ENCODE data around the gene SLC26A2.

DNA sequence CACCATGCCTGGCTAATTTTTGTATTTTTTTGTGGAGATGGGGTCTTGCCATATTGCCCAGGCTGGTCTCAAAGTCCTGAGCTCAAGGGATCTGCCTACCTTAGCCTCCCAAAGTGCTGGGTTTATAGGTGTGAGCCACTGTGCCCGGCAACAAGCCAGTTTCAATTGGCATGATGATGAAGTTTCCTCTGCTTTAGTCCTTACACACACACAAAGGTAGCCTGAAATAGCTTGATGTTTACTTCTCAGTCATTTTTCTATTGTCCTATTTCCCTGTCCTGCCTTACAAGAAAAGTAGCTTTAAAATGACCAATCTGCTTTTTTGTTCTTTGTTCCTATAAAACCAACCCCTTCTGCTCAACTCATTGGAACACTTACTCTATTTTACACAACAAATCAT, 49.5 kb upstream of the SLC26A2 start:
- TF ChIP-seq RAD21 (IDR thresholded peaks at IDR 0.05) (no peak), NR2F2 (IDR thresholded peaks at IDR 0.05) (no peak)
- TF ChIP-seq, protein P1, sequence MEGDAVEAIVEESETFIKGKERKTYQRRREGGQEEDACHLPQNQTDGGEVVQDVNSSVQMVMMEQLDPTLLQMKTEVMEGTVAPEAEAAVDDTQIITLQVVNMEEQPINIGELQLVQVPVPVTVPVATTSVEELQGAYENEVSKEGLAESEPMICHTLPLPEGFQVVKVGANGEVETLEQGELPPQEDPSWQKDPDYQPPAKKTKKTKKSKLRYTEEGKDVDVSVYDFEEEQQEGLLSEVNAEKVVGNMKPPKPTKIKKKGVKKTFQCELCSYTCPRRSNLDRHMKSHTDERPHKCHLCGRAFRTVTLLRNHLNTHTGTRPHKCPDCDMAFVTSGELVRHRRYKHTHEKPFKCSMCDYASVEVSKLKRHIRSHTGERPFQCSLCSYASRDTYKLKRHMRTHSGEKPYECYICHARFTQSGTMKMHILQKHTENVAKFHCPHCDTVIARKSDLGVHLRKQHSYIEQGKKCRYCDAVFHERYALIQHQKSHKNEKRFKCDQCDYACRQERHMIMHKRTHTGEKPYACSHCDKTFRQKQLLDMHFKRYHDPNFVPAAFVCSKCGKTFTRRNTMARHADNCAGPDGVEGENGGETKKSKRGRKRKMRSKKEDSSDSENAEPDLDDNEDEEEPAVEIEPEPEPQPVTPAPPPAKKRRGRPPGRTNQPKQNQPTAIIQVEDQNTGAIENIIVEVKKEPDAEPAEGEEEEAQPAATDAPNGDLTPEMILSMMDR (IDR thresholded peaks at IDR 0.05; ENCODE audit: low read depth, low read length, missing input control): no peak
- TF ChIP-seq, protein P2, sequence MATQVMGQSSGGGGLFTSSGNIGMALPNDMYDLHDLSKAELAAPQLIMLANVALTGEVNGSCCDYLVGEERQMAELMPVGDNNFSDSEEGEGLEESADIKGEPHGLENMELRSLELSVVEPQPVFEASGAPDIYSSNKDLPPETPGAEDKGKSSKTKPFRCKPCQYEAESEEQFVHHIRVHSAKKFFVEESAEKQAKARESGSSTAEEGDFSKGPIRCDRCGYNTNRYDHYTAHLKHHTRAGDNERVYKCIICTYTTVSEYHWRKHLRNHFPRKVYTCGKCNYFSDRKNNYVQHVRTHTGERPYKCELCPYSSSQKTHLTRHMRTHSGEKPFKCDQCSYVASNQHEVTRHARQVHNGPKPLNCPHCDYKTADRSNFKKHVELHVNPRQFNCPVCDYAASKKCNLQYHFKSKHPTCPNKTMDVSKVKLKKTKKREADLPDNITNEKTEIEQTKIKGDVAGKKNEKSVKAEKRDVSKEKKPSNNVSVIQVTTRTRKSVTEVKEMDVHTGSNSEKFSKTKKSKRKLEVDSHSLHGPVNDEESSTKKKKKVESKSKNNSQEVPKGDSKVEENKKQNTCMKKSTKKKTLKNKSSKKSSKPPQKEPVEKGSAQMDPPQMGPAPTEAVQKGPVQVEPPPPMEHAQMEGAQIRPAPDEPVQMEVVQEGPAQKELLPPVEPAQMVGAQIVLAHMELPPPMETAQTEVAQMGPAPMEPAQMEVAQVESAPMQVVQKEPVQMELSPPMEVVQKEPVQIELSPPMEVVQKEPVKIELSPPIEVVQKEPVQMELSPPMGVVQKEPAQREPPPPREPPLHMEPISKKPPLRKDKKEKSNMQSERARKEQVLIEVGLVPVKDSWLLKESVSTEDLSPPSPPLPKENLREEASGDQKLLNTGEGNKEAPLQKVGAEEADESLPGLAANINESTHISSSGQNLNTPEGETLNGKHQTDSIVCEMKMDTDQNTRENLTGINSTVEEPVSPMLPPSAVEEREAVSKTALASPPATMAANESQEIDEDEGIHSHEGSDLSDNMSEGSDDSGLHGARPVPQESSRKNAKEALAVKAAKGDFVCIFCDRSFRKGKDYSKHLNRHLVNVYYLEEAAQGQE (IDR thresholded peaks at IDR 0.05): no peak
- TF ChIP-seq, protein P3, sequence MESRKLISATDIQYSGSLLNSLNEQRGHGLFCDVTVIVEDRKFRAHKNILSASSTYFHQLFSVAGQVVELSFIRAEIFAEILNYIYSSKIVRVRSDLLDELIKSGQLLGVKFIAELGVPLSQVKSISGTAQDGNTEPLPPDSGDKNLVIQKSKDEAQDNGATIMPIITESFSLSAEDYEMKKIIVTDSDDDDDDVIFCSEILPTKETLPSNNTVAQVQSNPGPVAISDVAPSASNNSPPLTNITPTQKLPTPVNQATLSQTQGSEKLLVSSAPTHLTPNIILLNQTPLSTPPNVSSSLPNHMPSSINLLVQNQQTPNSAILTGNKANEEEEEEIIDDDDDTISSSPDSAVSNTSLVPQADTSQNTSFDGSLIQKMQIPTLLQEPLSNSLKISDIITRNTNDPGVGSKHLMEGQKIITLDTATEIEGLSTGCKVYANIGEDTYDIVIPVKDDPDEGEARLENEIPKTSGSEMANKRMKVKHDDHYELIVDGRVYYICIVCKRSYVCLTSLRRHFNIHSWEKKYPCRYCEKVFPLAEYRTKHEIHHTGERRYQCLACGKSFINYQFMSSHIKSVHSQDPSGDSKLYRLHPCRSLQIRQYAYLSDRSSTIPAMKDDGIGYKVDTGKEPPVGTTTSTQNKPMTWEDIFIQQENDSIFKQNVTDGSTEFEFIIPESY (IDR thresholded peaks at IDR 0.05): no peak
